Erythroblast (primary cell): ENCODE results near the gene ZNF846.
"Not testable (repeated sequence)": the region's sequence is repeated elsewhere in the genome, so short reads cannot be mapped to it uniquely, and the experiment has no call there.

ENCODE experiments used
- GATA1 ChIP-seq: IDR thresholded peaks from 2 replicates; pipeline ENCODE4 v1.6.1; 2011; ENCODE audit warnings: low read depth, mild to moderate bottlenecking, control low read depth, low read length, moderate library complexity
- POLR2A ChIP-seq: IDR thresholded peaks from 2 replicates; pipeline ENCODE4 v1.6.1; 2011; ENCODE audit warnings: mild to moderate bottlenecking, low read length

DNA sequence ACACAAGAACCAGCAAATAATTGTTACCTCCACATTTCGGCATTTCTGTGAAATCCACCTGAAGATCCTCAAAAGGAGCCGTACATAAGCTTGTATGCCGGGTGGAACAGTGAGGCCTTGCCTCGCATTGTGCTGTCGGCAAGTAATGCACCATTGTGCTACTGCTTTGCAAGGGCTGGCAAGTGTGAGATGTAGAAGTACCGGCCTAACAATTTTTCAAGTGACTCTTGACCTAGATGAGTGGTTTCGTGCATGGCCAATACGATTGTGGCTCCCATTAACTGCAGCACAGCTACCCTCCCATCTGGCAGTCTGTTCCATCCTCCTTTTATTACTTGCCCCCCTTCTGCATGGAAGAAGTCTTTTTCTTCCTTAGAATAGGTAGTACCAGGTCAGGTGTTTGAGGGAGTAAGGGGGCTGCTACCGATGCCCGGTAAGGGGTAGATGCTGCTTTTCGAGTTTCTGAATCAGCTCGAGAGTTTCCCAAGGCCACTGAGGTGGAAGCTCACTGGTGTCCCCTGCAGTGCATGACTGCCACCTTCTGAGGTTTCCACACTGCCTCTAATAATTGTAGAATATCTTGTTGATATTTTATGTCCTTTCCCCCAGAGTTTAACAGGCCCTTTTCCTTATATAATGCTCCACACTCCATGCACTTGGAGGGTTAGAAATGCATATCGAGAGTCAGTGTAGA lies 42.9 kb downstream of the ZNF846 start:
- TF ChIP-seq POLR2A, GATA1: not testable (repeated sequence)
